H1 (cell line): ENCODE data around the gene GLMN. TPM values are rescaled to one million over a fixed set of nuclear protein-coding genes. Genes with fewer than 3 reads are reported as not detected.
A peak's percentile ranks its signal among the peaks of the same experiment; 100 is the strongest.

Source experiments
- CTCF ChIA-PET: fragments of 300-600 bp; sonication (Branson Sonifier 250); formaldehyde crosslinking; loops from one replicate; lab custom pipeline; 2021; ENCODE audit not compliant: partially characterized antibody; lab: Charles Lee
- POLR2A ChIA-PET: fragments of 300-600 bp; sonication (Branson Sonifier 250); formaldehyde crosslinking; loops from one replicate; lab custom pipeline; 2021; ENCODE audit warnings: inconsistent platforms; ENCODE audit not compliant: partially characterized antibody; lab: Charles Lee
- DNase-seq, 2 experiments: peaks; one replicate each; pipeline versions ENCODE4 v3.0.0 to v3.0.0-alpha.2; 2010 to 2022; ENCODE audit warnings: low spot score in 2 of 2, low read depth in 1 of 2, mixed read lengths in 1 of 2
- FAIRE-seq: peaks from 2 replicates; lab custom pipeline; 2011; peaks lifted over from hg19 to GRCh38; lab: Jason Lieb, UNC
- H2AFZ ChIP-seq: 2 replicates; pipeline ENCODE4 v1.8.1; 2012; ENCODE audit warnings: low read length, inconsistent platforms
- H2AK5ac ChIP-seq: 2 replicates; pipeline ENCODE4 v1.6.1; 2013; ENCODE audit warnings: low read depth, low read length
- H2BK120ac ChIP-seq: replicated peaks from 2 replicates; pipeline ENCODE3; 2013; ENCODE audit warnings: low read depth, low read length, inconsistent platforms
- H2BK12ac ChIP-seq: 2 replicates; pipeline ENCODE4 v1.6.1; 2013; ENCODE audit warnings: low read depth, low read length
- H2BK15ac ChIP-seq: 2 replicates; pipeline ENCODE4 v1.6.1; 2013; ENCODE audit warnings: low read length
- H2BK20ac ChIP-seq: 2 replicates; pipeline ENCODE4 v1.6.1; 2013; ENCODE audit warnings: low read length
- H2BK5ac ChIP-seq: 2 replicates; pipeline ENCODE4 v1.6.1; 2013; ENCODE audit warnings: low read depth, low read length
- H3K14ac ChIP-seq: 2 replicates; pipeline ENCODE4 v1.6.1; 2013; ENCODE audit warnings: inconsistent platforms; ENCODE audit not compliant: insufficient read length
- H3K18ac ChIP-seq: 2 replicates; pipeline ENCODE4 v1.6.1; 2013; ENCODE audit warnings: low read length; ENCODE audit errors: extremely low read depth
- H3K23ac ChIP-seq: 2 replicates; pipeline ENCODE4 v1.6.1; 2013; ENCODE audit warnings: inconsistent platforms; ENCODE audit not compliant: insufficient read length
- H3K23me2 ChIP-seq: 2 replicates; pipeline ENCODE4 v1.6.1; 2013; ENCODE audit warnings: low read depth, low read length
- H3K27ac ChIP-seq: 2 replicates; pipeline ENCODE4 v1.6.1; 2011; ENCODE audit warnings: low read depth, low read length, inconsistent platforms
- H3K27me3 ChIP-seq, 4 experiments: replicated peaks in 1 of 4; 1 replicate in 1 of 4; 2 replicates in 3 of 4; pipeline versions ENCODE4 v1.6.1 to v1.8.1; 2011 to 2013; ENCODE audit warnings: low read length in 3 of 4, mild to moderate bottlenecking in 3 of 4, inconsistent platforms in 2 of 4, mixed read lengths in 2 of 4, moderate library complexity in 1 of 4; ENCODE audit not compliant: control insufficient read depth in 3 of 4, insufficient read depth in 3 of 4; ENCODE audit errors: extremely low read depth in 1 of 4
- H3K36me3 ChIP-seq, 4 experiments: 2 replicates each; pipeline versions ENCODE4 v1.6.1 to v1.8.1; 2011 to 2013; ENCODE audit warnings: mild to moderate bottlenecking in 4 of 4, low read length in 3 of 4, moderate library complexity in 2 of 4, control low read depth in 1 of 4, inconsistent platforms in 1 of 4; ENCODE audit not compliant: insufficient read depth in 4 of 4, control insufficient read depth in 2 of 4
- H3K4ac ChIP-seq: replicated peaks from 2 replicates; pipeline ENCODE3; 2013; ENCODE audit warnings: low read length, low read depth, mixed read lengths, inconsistent platforms; ENCODE audit not compliant: insufficient read length
- H3K4me1 ChIP-seq, 4 experiments: replicated peaks in 1 of 4; 1 replicate in 1 of 4; 2 replicates in 3 of 4; pipeline versions ENCODE4 v1.6.1 to v1.8.1; 2011 to 2013; ENCODE audit warnings: low read length in 3 of 4, inconsistent platforms in 2 of 4, mixed read lengths in 1 of 4; ENCODE audit not compliant: insufficient read depth in 4 of 4, control insufficient read depth in 3 of 4
- H3K4me2 ChIP-seq, 2 experiments: 2 replicates each; pipeline versions ENCODE4 v1.6.1 to v1.8.1; 2011 to 2013; ENCODE audit warnings: low read depth in 2 of 2, low read length in 2 of 2, control low read depth in 1 of 2, inconsistent platforms in 1 of 2, mild to moderate bottlenecking in 1 of 2; ENCODE audit not compliant: insufficient read depth in 1 of 2
- H3K4me3 ChIP-seq, 4 experiments: fragments of 200-600, 300-600 bp in 1 of 4; sonication (generic), shearing (Covaris generic), sonication (Bioruptor Twin) in 1 of 4; 2 replicates each; pipeline versions ENCODE4 v1.5.1 to v1.8.1; 2011 to 2016; ENCODE audit warnings: low read length in 4 of 4, low read depth in 3 of 4, control low read depth in 2 of 4, inconsistent platforms in 2 of 4, mild to moderate bottlenecking in 2 of 4, mixed read lengths in 1 of 4, moderate library complexity in 1 of 4; ENCODE audit not compliant: insufficient read depth in 2 of 4; ENCODE audit errors: extremely low read depth in 1 of 4
- H3K56ac ChIP-seq: replicated peaks from 2 replicates; pipeline ENCODE3; 2013; ENCODE audit warnings: low read depth, mild to moderate bottlenecking, mixed read lengths, low read length, inconsistent platforms; ENCODE audit not compliant: insufficient read length
- H3K79me1 ChIP-seq: 2 replicates; pipeline ENCODE4 v1.6.1; 2013; ENCODE audit warnings: low read depth, low read length, control low read depth
- H3K79me2 ChIP-seq, 2 experiments: 2 replicates each; pipeline versions ENCODE4 v1.6.1 to v1.8.1; 2012 to 2013; ENCODE audit warnings: low read length in 2 of 2, mild to moderate bottlenecking in 2 of 2, inconsistent platforms in 1 of 2; ENCODE audit not compliant: insufficient read depth in 2 of 2, control insufficient read depth in 1 of 2
- H3K9ac ChIP-seq, 4 experiments: replicated peaks in 1 of 4; 1 replicate in 1 of 4; 2 replicates in 3 of 4; pipeline versions ENCODE4 v1.6.1 to v1.8.1; 2011 to 2013; ENCODE audit warnings: low read depth in 3 of 4, low read length in 3 of 4, control low read depth in 2 of 4, mild to moderate bottlenecking in 2 of 4, moderate library complexity in 2 of 4, inconsistent platforms in 1 of 4; ENCODE audit errors: extremely low read depth in 1 of 4
- H3K9me3 ChIP-seq, 2 experiments: 2 replicates each; pipeline versions ENCODE4 v1.6.1 to v1.8.1; 2012 to 2013; ENCODE audit warnings: mild to moderate bottlenecking in 2 of 2, moderate library complexity in 2 of 2, control low read depth in 1 of 2, inconsistent platforms in 1 of 2, low read depth in 1 of 2, low read length in 1 of 2, mixed read lengths in 1 of 2; ENCODE audit not compliant: insufficient read depth in 2 of 2
- H4K20me1 ChIP-seq, 2 experiments: replicated peaks in 1 of 2; 2 replicates each; pipeline versions ENCODE3 to v1.8.1; 2011 to 2013; ENCODE audit warnings: inconsistent platforms in 2 of 2, low read length in 2 of 2, mild to moderate bottlenecking in 1 of 2; ENCODE audit not compliant: insufficient read depth in 2 of 2, control insufficient read depth in 1 of 2
- H4K5ac ChIP-seq: 2 replicates; pipeline ENCODE4 v1.6.1; 2013; ENCODE audit warnings: low read length, low read depth, mixed read lengths, inconsistent platforms; ENCODE audit not compliant: insufficient read length
- H4K8ac ChIP-seq: 2 replicates; pipeline ENCODE4 v1.8.0; 2013; ENCODE audit warnings: mild to moderate bottlenecking, moderate library complexity, low read length, inconsistent platforms; ENCODE audit not compliant: insufficient read depth; ENCODE audit errors: extremely low read depth
- H4K91ac ChIP-seq: replicated peaks from 2 replicates; pipeline ENCODE3; 2013; ENCODE audit warnings: low read length, mixed read lengths, inconsistent platforms; ENCODE audit not compliant: insufficient read length
- ATF2 ChIP-seq: IDR thresholded peaks from 2 replicates; pipeline ENCODE4 v1.6.1; 2012; ENCODE audit warnings: low read length, inconsistent platforms
- GABPA ChIP-seq: IDR thresholded peaks from 2 replicates; pipeline ENCODE4 v1.6.1; 2011; ENCODE audit warnings: mild to moderate bottlenecking, low read length, moderate library complexity, borderline replicate concordance; ENCODE audit not compliant: insufficient read depth
- POLR2A ChIP-seq, 2 experiments: IDR thresholded peaks; 1 replicate in 1 of 2; 2 replicates in 1 of 2; pipeline ENCODE4 v1.6.1; 2011; ENCODE audit warnings: low read depth in 2 of 2, low read length in 2 of 2, mild to moderate bottlenecking in 2 of 2; ENCODE audit errors: control extremely low read depth in 1 of 2
- RNF2 ChIP-seq: fragments of 200-900, 300-1000 bp; sonication (generic); IDR thresholded peaks from 2 replicates; pipeline ENCODE4 v1.7.1; 2016; ENCODE audit warnings: borderline replicate concordance, low read depth, mild to moderate bottlenecking, antibody characterized with exemption, low read length; ENCODE audit not compliant: poor library complexity, severe bottlenecking; ENCODE audit errors: missing control alignments
- SP2 ChIP-seq: IDR thresholded peaks from 2 replicates; pipeline ENCODE4 v1.6.1; 2012; ENCODE audit warnings: mild to moderate bottlenecking, low read length, inconsistent platforms
- TAF7 ChIP-seq: optimal IDR thresholded peaks from 2 replicates; pipeline ENCODE3; 2011; ENCODE audit warnings: low read depth, mild to moderate bottlenecking, inconsistent platforms, low read length, moderate library complexity, borderline replicate concordance
- TBP ChIP-seq: IDR thresholded peaks from 2 replicates; pipeline ENCODE4 v1.6.1; 2011; ENCODE audit warnings: low read depth, low read length, improper control_type of control experiment
- TCF12 ChIP-seq: IDR thresholded peaks from 2 replicates; pipeline ENCODE4 v1.6.1; 2011; ENCODE audit warnings: low read depth, mild to moderate bottlenecking, low read length
- WGBS, 2 experiments: shearing (Covaris generic) in 1 of 2; methylation state at CpG; one replicate each; pipeline versions ENCODE4 v1.1.6 to v1.1.7; 2013 to 2015; ENCODE audit warnings: low lambda C conversion rate in 2 of 2, mixed read lengths in 2 of 2, inconsistent platforms in 1 of 2, low coverage in 1 of 2, missing lambda C conversion rate in 1 of 2; ENCODE audit not compliant: insufficient replicate concordance in 2 of 2, insufficient coverage in 1 of 2, insufficient read length in 1 of 2; ENCODE audit errors: extremely low coverage in 1 of 2, missing lambda C conversion rate in 1 of 2; 5-methylcytosine and 5-hydroxymethylcytosine counted together
- polyA plus RNA-seq, 7 experiments: library from polyadenylated mRNA; depleted of rRNA in 3 of 7; stranded (reverse) in 5 of 7; unstranded in 2 of 7; fragments of >200 nt in 5 of 7; fragments of 200-250 nt in 2 of 7; gene quantifications; 1 replicate in 5 of 7; 2 replicates in 1 of 7; 4 replicates in 1 of 7; pipeline versions ENCODE4 v1.2.1 to v1.2.3, GENCODE V29; 2011 to 2013; ENCODE audit warnings: missing spikeins in 2 of 7, mixed read lengths in 2 of 7
- total RNA-seq: library from RNA; stranded (reverse); fragmentation: NEBNext Ultra II Directional; extraction: Animal tissue kit (Norgen Biotek cat#: 25700); gene quantifications from 2 replicates; pipeline ENCODE4 v1.2.1, GENCODE V29; 2021
- TF ChIP-seq, protein P1 (sequence below): IDR thresholded peaks from 2 replicates; pipeline ENCODE4 v1.6.1; 2011; ENCODE audit warnings: low read length, improper control_type of control experiment

The GLMN gene
- total and polyA plus RNA-seq, 2 of the 8 experiments (the other 6 are each of a cell fraction or from before 2014, with no cell fraction given): 5.7 to 25.0 TPM

- no peaks in the 10 kb centered on the region for H4K20me1 ChIP-seq
- H3K23me2 ChIP-seq: peaks cover 3% of the 10 kb centered on the region; the same call in 1 of the 2 replicates
- H3K18ac ChIP-seq: no peak overlapping the region; the same call in 1 of the 2 replicates
- H3K56ac ChIP-seq: no peak overlapping the region
- no peak overlapping the region for H2BK15ac ChIP-seq
- 0 out of 2 replicates have a peak overlapping the region, but pooled peaks have one; percentile 19 for H2AFZ ChIP-seq
- no peak for TF ChIP-seq TBP
- no peak for TF ChIP-seq TAF7
- TF ChIP-seq TCF12: no peak
- TF ChIP-seq, protein P1, sequence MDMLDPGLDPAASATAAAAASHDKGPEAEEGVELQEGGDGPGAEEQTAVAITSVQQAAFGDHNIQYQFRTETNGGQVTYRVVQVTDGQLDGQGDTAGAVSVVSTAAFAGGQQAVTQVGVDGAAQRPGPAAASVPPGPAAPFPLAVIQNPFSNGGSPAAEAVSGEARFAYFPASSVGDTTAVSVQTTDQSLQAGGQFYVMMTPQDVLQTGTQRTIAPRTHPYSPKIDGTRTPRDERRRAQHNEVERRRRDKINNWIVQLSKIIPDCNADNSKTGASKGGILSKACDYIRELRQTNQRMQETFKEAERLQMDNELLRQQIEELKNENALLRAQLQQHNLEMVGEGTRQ: no peak
- no peak for TF ChIP-seq RNF2
- no peak for TF ChIP-seq POLR2A (IDR thresholded peaks at IDR 0.05; ENCODE audit: control extremely low read depth in 1 of 2, low read depth in 2 of 2, low read length in 2 of 2)
- no peak for TF ChIP-seq ATF2
- TF ChIP-seq GABPA: no peak
- no peak for TF ChIP-seq SP2
- no peak overlapping the region for H2BK20ac ChIP-seq
- H3K27me3 ChIP-seq: no peaks in the 10 kb centered on the region
- FAIRE-seq (no peak), DNase-seq (no peak)
- ChIA-PET POLR2A (interaction anchor here (0.6 to 1.5 kb wide), 9 partner anchors 11 to 409 kb away, joined by 3 to 4 read pairs (median 3); no protein-coding TSS in a partner anchor), CTCF (interaction anchor here (0.9 to 2.2 kb wide), 3 partner anchors 9 to 18 kb away, joined by 3 to 9 read pairs (median 3); no protein-coding TSS in a partner anchor)
- H3K4ac ChIP-seq: no peak overlapping the region
- no peak overlapping the region for H2BK12ac ChIP-seq
- peak overlapping the region; percentile 85 to 96 (median 92) for H3K4me3 ChIP-seq
- H3K27ac ChIP-seq: peak overlapping the region; percentile 99
- WGBS, 2 experiments: 50% methylated on average over 11 of the region's 11 CpGs; no CpG with 5 or more reads in 1 of the 2 experiments
- H2BK120ac ChIP-seq: no peak overlapping the region
- H3K36me3 ChIP-seq: peaks cover 5 to 48% (median 19%) of the 10 kb centered on the region in 4 experiments; a peak in 6 of 8 replicates
- H3K4me1 ChIP-seq: peaks cover 0 to 3% (median 1%) of the 10 kb centered on the region in 4 experiments; a peak in 4 of 7 replicates
- 0 out of 2 replicates have a peak overlapping the region, but pooled peaks have one; percentile 93 for H4K8ac ChIP-seq
- H4K91ac ChIP-seq: no peak overlapping the region
- no peak overlapping the region for H2BK5ac ChIP-seq
- H3K23ac ChIP-seq: no peak overlapping the region
- H3K14ac ChIP-seq: no peak overlapping the region
- peak overlapping the region; percentile 61 to 98 (median 81) for H3K9ac ChIP-seq
- no peak overlapping the region for H4K5ac ChIP-seq
- peaks cover 0 to 22% of the 10 kb centered on the region in 2 experiments; a peak in 2 of 4 replicates for H3K79me2 ChIP-seq
- no peaks in the 10 kb centered on the region for H3K79me1 ChIP-seq
- H3K9me3 ChIP-seq: no peaks in the 10 kb centered on the region
- H3K4me2 ChIP-seq: peak overlapping the region; percentile 72 to 83
- no peak overlapping the region for H2AK5ac ChIP-seq
Measured at GRCh38 chr1:92299477-92300150, 827 bp upstream of the GLMN start.
